Measurements from ENCODE around the gene NTRK2.

NTRK2 gene

DNA sequence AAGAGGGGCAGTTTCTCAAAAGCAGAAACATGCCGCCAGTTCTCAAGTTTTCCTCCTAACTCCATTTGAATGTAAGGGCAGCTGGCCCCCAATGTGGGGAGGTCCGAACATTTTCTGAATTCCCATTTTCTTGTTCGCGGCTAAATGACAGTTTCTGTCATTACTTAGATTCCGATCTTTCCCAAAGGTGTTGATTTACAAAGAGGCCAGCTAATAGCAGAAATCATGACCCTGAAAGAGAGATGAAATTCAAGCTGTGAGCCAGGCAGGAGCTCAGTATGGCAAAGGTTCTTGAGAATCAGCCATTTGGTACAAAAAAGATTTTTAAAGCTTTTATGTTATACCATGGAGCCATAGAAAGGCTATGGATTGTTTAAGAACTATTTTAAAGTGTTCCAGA lies 142.8 kb downstream of the NTRK2 start:
- Histone ChIP-seq H3F3A (ENCODE audit: control insufficient read depth, insufficient read depth) (no peaks in the 10 kb centered on the region), H3K4me2 (ENCODE audit: low read length) (no peak overlapping the region), H3K27ac (ENCODE audit: low read depth, low read length) (no peak overlapping the region), H3K79me2 (ENCODE audit: control insufficient read depth, low read length) (no peaks in the 10 kb centered on the region), H3K9me2 (replicated peaks; ENCODE audit: control insufficient read depth, low read length) (no peaks in the 10 kb centered on the region), H4K20me1 (ENCODE audit: control insufficient read depth, insufficient read depth, low read depth, low read length) (no peaks in the 10 kb centered on the region), H3K4me1 (ENCODE audit: control insufficient read depth, low read length) (no peaks in the 10 kb centered on the region), H3K27me3 (ENCODE audit: control insufficient read depth, low read length) (no peaks in the 10 kb centered on the region), H3K36me3 (ENCODE audit: control insufficient read depth, low read length) (no peaks in the 10 kb centered on the region), H3K4me3 (ENCODE audit: low read length) (no peak overlapping the region), H3K9me3 (ENCODE audit: control insufficient read depth, insufficient read depth, low read length) (no peaks in the 10 kb centered on the region)
- TF ChIP-seq EZH2phosphoT487 (IDR thresholded peaks at IDR 0.05; ENCODE audit: borderline replicate concordance, low read length): no peak
- TF ChIP-seq CTCF (IDR thresholded peaks at IDR 0.05; ENCODE audit: low read depth, low read length, poor library complexity, severe bottlenecking): no peak

GRCh38 chr9:84812847-84813246 lies 143.3 kb downstream of the NTRK2 start:
- no peaks in the 10 kb centered on the region for H3K4me1 ChIP-seq (ENCODE audit: control insufficient read depth, low read length)
- H4K20me1 ChIP-seq (ENCODE audit: control insufficient read depth, insufficient read depth, low read depth, low read length): no peaks in the 10 kb centered on the region
- H3K79me2 ChIP-seq (ENCODE audit: control insufficient read depth, low read length): no peaks in the 10 kb centered on the region
- no peak overlapping the region for H3K4me3 ChIP-seq (ENCODE audit: low read length)
- H3K9me3 ChIP-seq (ENCODE audit: control insufficient read depth, insufficient read depth, low read length): no peaks in the 10 kb centered on the region
- H3K27me3 ChIP-seq (ENCODE audit: control insufficient read depth, low read length): no peaks in the 10 kb centered on the region
- H3F3A ChIP-seq (ENCODE audit: control insufficient read depth, insufficient read depth): no peaks in the 10 kb centered on the region
- H3K4me2 ChIP-seq (ENCODE audit: low read length): no peak overlapping the region
- TF ChIP-seq EZH2phosphoT487 (IDR thresholded peaks at IDR 0.05; ENCODE audit: borderline replicate concordance, low read length) (no peak), CTCF (IDR thresholded peaks at IDR 0.05; ENCODE audit: low read depth, low read length, poor library complexity, severe bottlenecking) (no peak)
- no peaks in the 10 kb centered on the region for H3K9me2 ChIP-seq (replicated peaks; ENCODE audit: control insufficient read depth, low read length)
- no peak overlapping the region for H3K27ac ChIP-seq (ENCODE audit: low read depth, low read length)
- H3K36me3 ChIP-seq (ENCODE audit: control insufficient read depth, low read length): no peaks in the 10 kb centered on the region

- H3K9me3 ChIP-seq (ENCODE audit: control insufficient read depth, insufficient read depth, low read length): no peaks in the 10 kb centered on the region
- no peak for TF ChIP-seq EZH2phosphoT487 (IDR thresholded peaks at IDR 0.05; ENCODE audit: borderline replicate concordance, low read length)
- TF ChIP-seq CTCF (IDR thresholded peaks at IDR 0.05; ENCODE audit: low read depth, low read length, poor library complexity, severe bottlenecking): no peak
- no peaks in the 10 kb centered on the region for H3F3A ChIP-seq (ENCODE audit: control insufficient read depth, insufficient read depth)
- H3K27ac ChIP-seq (ENCODE audit: low read depth, low read length): no peak overlapping the region
- no peaks in the 10 kb centered on the region for H4K20me1 ChIP-seq (ENCODE audit: control insufficient read depth, insufficient read depth, low read depth, low read length)
- no peaks in the 10 kb centered on the region for H3K79me2 ChIP-seq (ENCODE audit: control insufficient read depth, low read length)
- no peak overlapping the region for H3K4me2 ChIP-seq (ENCODE audit: low read length)
- H3K4me1 ChIP-seq (ENCODE audit: control insufficient read depth, low read length): no peaks in the 10 kb centered on the region
- no peaks in the 10 kb centered on the region for H3K36me3 ChIP-seq (ENCODE audit: control insufficient read depth, low read length)
- no peaks in the 10 kb centered on the region for H3K9me2 ChIP-seq (replicated peaks; ENCODE audit: control insufficient read depth, low read length)
- H3K27me3 ChIP-seq (ENCODE audit: control insufficient read depth, low read length): no peaks in the 10 kb centered on the region
- H3K4me3 ChIP-seq (ENCODE audit: low read length): no peak overlapping the region
These were observed 146.0 kb downstream of the NTRK2 start for GRCh38 chr9:84815554-84815953.

GRCh38 chr9:84817038-84817437 lies 147.5 kb downstream of the NTRK2 start:
- Histone ChIP-seq H3K4me3 (ENCODE audit: low read length) (no peak overlapping the region), H3K27me3 (ENCODE audit: control insufficient read depth, low read length) (no peaks in the 10 kb centered on the region)
- no peak for TF ChIP-seq CTCF (IDR thresholded peaks at IDR 0.05; ENCODE audit: low read depth, low read length, poor library complexity, severe bottlenecking)
- TF ChIP-seq EZH2phosphoT487 (IDR thresholded peaks at IDR 0.05; ENCODE audit: borderline replicate concordance, low read length): no peak

More at GRCh38 chr9:84817038-84817437, 147.5 kb downstream of the NTRK2 start:
- Histone ChIP-seq H3K9me2 (replicated peaks; ENCODE audit: control insufficient read depth, low read length) (no peaks in the 10 kb centered on the region), H3K27ac (ENCODE audit: low read depth, low read length) (no peak overlapping the region), H3K36me3 (ENCODE audit: control insufficient read depth, low read length) (no peaks in the 10 kb centered on the region), H3K4me1 (ENCODE audit: control insufficient read depth, low read length) (no peaks in the 10 kb centered on the region), H3F3A (ENCODE audit: control insufficient read depth, insufficient read depth) (no peaks in the 10 kb centered on the region), H3K9me3 (ENCODE audit: control insufficient read depth, insufficient read depth, low read length) (no peaks in the 10 kb centered on the region), H4K20me1 (ENCODE audit: control insufficient read depth, insufficient read depth, low read depth, low read length) (no peaks in the 10 kb centered on the region), H3K4me2 (ENCODE audit: low read length) (no peak overlapping the region), H3K79me2 (ENCODE audit: control insufficient read depth, low read length) (no peaks in the 10 kb centered on the region)
